HG03097 (cell line): ENCODE data around the gene PDSS2.
"Not testable (repeated sequence)": the region's sequence is repeated elsewhere in the genome, so short reads cannot be mapped to it uniquely, and the experiment has no call there.

ENCODE experiments used
- ATAC-seq: cut with Tn5 transposase; IDR thresholded peaks from one replicate; pipeline ENCODE4 v1.9.1; 2021; ENCODE audit not compliant: unreplicated experiment, low FRiP score

Gene PDSS2

GRCh38 chr6:107280791-107281190 lies 178.6 kb downstream of the PDSS2 start:
- no peak for ATAC-seq

- ATAC-seq = not testable (repeated sequence)
These were observed 179.4 kb downstream of the PDSS2 start for GRCh38 chr6:107280001-107280400.

- ATAC-seq = no peak
These were observed 184.0 kb downstream of the PDSS2 start for GRCh38 chr6:107275330-107275865.

GRCh38 chr6:107274288-107274687 lies 185.1 kb downstream of the PDSS2 start:
- ATAC-seq = no peak

DNA sequence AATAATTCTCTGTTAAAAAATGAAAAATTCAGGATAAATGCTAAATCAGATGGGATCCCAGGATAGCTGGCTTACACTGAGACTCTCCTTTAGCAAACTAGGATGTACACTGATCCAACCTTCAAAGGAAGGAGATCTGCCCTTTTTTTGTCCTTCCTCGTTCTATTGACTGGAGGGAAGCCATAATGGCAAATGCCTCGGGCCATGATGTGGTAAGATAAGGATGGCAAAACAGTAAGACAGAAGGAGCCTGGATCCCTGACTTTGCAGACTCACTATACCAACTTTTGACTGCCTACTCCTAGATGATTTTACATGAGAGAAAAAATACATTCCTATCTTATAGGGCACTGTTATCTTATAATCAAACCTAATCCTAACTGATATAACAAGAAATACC lies 187.1 kb downstream of the PDSS2 start:
- no peak for ATAC-seq

DNA sequence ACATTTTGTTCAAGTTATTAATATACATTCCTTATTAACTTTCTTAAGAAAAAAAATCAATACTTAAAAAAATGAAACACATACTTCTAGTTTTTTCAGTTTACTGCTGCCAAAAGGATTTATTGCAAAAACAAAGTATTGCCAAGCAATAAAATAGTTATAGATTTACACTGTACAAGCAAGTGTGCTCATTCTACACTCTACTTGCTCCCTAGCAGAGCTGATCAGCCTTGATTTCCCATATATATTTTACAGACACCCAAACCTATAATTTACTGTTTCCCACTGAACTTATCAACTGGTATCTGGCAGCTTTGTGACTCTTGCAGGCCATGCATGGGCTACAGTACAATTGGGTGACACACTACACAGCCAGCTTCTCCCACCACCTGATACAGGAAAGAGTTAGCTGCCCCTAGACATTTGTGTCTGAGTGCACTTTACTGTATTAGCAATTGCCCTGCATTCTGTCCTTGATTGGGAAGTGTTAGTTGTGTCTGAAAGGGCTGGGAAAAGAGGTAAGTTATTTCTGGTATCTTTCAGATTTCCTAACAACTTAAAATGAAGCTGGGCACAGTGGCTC lies 188.1 kb downstream of the PDSS2 start:
- no peak for ATAC-seq

DNA sequence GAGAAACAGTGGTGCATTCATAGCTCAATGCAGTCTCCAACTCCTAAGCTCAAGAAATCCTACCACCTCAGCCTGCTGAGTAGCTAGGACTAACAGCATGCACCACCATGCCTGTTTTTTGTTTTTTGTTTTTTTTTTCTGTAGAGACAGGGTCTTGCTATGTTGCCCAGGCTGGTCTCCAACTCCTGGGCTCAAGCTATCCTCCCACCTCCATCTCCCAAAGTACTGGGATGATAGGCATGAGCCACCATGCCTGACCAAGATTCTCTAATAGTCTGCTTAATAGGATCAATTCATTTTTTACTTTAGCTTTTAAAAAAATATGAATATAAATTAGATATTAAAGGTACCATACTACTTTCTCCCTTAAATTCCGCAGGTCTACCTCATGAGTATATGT lies 191.7 kb downstream of the PDSS2 start:
- ATAC-seq = no peak

DNA sequence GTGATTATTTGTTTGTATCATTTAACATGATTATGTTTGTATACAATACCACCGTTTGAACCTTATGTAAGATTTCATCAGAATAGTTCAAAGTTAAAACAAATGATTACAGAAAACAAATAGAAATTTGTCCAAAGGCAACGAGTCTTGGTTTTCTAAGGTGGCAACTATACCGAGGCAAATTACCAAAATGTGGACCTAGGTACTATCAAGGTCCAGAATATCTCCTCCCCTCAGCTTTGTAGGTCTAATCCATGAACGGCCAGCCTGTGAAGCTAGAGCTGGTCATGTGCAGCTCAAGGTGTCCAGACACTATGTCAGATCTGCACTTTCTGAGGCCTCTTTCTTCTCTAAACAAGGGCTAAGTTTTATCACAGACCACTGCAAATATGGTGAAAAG lies 192.4 kb downstream of the PDSS2 start:
- ATAC-seq = no peak

DNA sequence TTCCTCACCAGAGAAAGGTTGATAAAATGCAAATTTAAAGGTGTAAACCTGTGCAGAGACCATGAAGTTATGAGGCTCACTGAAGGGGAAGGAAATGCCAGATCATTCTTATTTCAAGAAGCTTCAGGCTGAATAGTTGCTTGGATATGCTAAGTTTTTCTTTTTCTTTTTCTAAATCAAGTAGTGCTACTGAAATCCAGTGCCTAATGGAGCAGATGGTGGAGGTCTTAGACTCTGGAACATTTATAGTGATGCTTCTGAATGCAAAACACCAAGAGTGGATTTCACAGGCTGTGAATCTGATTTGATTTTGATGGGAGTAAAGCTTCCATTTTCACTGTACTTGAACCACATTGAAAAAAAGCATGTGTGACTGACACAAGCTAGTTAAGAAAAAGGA lies 192.8 kb downstream of the PDSS2 start:
- no peak for ATAC-seq

- no peak for ATAC-seq
These were observed 195.0 kb downstream of the PDSS2 start for GRCh38 chr6:107264357-107264840.

GRCh38 chr6:107259951-107260350 lies 199.4 kb downstream of the PDSS2 start:
- ATAC-seq = no peak

- ATAC-seq = no peak
These were observed 211.2 kb downstream of the PDSS2 start for GRCh38 chr6:107248147-107248546.

DNA sequence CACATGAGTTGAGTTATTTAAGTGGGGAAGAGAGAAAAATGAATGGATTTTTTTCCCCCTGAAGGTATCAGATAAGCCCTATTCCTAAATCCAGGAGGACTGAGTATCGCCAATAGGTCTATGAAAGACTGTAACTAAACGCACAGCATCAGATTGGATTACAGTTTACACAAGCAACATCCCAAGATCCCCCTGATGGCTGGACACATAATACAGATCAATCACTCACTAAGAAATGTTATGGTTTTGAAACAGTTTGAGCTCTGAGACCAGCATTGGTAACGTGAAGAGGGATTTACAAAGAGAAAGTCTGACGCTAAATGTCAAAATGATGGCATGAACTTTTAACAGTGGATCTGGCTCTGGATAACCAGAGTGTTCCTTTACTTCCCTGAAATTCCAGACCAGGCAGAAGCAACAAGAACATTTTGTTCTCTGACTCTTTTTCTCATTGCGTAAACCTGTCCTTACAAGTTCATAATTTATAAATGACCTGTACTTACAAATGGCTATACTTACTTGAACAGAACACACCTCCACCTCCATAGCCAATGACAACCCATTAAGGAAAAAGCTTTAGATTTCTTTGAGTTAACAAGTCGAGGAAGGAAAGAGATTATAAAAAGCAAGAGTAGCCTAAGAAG lies 212.3 kb downstream of the PDSS2 start:
- no peak for ATAC-seq

- ATAC-seq = no peak
These were observed 213.0 kb downstream of the PDSS2 start for GRCh38 chr6:107246249-107246971.

DNA sequence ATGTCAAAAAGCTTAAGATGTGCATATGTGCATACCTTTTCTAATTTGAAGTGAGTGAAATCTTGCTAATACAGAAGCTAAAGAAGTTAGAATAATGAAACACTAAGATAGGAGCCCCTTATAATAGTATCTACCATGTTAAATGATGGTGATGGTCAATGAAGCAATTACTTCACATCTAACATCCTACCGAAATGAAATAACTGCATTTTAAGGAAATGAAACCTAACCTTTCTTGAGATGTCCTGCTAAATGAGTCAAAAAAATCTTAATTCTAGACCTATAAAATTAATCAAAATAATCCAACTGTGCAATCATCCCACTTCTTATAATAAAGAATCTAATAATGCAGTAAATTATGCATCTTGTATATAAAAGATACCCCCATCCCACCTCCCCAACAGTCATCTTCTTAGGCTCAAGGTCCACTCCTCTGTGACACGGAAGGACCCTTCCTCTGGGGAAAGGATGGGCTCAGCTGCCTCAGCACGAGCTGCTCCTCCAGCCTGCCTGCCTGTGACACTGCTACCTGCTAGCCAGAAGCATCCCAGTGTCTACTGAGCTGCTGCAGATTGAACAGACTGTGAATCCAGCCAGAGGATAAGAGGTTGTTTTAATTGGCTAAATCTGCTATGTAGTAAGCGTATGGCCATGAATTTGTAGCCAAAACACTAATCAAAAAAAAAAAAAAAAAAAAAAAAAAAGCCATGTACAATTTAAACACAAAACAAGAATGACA lies 214.5 kb downstream of the PDSS2 start:
- ATAC-seq = no peak

- ATAC-seq = no peak
These were observed 215.2 kb downstream of the PDSS2 start for GRCh38 chr6:107244082-107244741.

GRCh38 chr6:107243471-107243870 lies 215.9 kb downstream of the PDSS2 start:
- ATAC-seq = no peak

DNA sequence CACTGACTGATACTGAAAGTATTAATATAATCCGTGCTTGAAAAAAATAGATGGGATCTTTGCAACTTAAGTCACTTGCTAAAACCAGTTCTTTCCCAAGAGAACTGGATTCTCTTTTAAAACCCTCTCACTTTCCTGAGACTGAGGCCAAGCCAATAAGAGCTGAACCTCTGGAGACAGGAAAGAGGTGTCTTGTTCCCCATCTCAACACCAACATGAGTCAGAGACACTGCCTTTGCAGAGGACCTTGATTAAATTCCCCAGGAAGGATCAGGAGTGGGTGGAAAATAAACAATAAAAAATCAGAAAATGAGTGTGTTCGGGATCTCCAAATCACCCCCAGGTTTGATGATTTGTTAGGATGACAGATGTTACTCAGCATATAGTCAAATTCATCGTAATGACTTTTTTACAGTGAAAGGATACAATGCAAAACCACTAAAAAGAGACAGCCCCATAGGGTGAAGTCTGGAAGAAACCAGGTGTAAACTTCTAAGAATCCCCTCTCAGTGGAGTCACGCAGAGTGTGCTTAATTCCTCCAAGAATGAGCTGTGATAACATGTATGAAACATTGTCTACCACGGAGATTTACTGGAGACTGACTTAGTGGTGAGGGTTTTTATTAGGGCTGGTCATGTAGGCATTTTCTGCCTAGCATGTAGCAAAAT lies 221.2 kb downstream of the PDSS2 start:
- ATAC-seq = no peak

DNA sequence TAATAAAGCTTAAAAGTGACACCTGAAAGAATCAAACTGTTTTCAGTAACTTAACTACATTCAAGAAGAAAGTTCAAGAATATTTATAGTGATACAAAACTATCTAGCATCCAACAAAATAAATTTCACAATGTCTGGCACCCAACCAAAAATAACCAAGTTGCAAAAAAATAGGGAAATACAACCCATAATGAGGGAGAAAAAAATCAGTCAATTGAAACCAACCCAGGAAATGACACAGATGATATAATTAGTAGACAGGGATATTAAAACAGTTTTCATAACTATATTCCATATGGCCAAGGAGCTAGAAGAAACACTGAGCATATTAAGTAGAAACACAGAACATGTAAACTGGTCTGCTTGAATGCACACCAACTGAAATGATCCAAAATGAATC lies 223.9 kb downstream of the PDSS2 start:
- no peak for ATAC-seq

GRCh38 chr6:107235007-107235406 lies 224.4 kb downstream of the PDSS2 start:
- no peak for ATAC-seq
